Cardiac muscle cell (in vitro differentiated cells and primary cell): ENCODE results near the gene RAB10. TPM values are rescaled to one million over a fixed set of nuclear protein-coding genes. Genes with fewer than 3 reads are reported as not detected.

Experiments
- DNase-seq, 2 donors: peaks; one replicate each; pipeline versions ENCODE4 v3.0.0 to v3.0.0-alpha.2; 2010 to 2017; ENCODE audit warnings: low read depth in 1 of 2, low spot score in 1 of 2
- H3K27ac ChIP-seq: fragments of 200-600 bp; sonication (generic); 2 replicates; pipeline ENCODE4 v1.5.1; 2016
- H3K27me3 ChIP-seq: fragments of 200-600 bp; sonication (generic); 2 replicates; pipeline ENCODE4 v1.6.0; 2016; ENCODE audit warnings: control low read depth
- H3K36me3 ChIP-seq: fragments of 200-600 bp; sonication (generic); 2 replicates; pipeline ENCODE4 v1.5.1; 2016; ENCODE audit warnings: control low read depth
- H3K4me1 ChIP-seq: fragments of 200-600 bp; sonication (generic); 2 replicates; pipeline ENCODE4 v1.8.1; 2017; ENCODE audit warnings: low read depth, mild to moderate bottlenecking, mixed run types
- H3K4me3 ChIP-seq: fragments of 200-600 bp; sonication (generic); 2 replicates; pipeline ENCODE4 v1.5.1; 2016; ENCODE audit warnings: mild to moderate bottlenecking
- H3K9me3 ChIP-seq: fragments of 200-600 bp; sonication (generic); 2 replicates; pipeline ENCODE4 v1.5.1; 2017; ENCODE audit warnings: low read depth, mild to moderate bottlenecking, control low read depth
- CTCF ChIP-seq: IDR thresholded peaks from 2 replicates; pipeline ENCODE4 v1.5.1; 2012; ENCODE audit warnings: low read depth, mild to moderate bottlenecking, low read length
- polyA plus RNA-seq: library from polyadenylated mRNA; unstranded; fragments of >200 nt; fragmentation: Nextera tagmentation; extraction: Ambion mirVana; gene quantifications from 2 replicates; pipeline ENCODE4 v1.2.1, GENCODE V29; 2016
- total RNA-seq: library from RNA; depleted of rRNA; stranded (reverse); fragments of >200 nt; gene quantifications from 2 replicates; pipeline ENCODE4 v1.2.3, GENCODE V29; 2016

RAB10 gene
- total and polyA plus RNA-seq, 2 experiments from 2014 or later, result 75.9 to 145 TPM

GRCh38 chr2:26185954-26186770 is 152.3 kb downstream of the RAB10 start:
- Histone ChIP-seq H3K4me1 (no peaks in the 10 kb centered on the region), H3K9me3 (no peaks in the 10 kb centered on the region), H3K36me3 (no peaks in the 10 kb centered on the region), H3K4me3 (no peak overlapping the region), H3K27me3 (peaks cover 30% of the 10 kb centered on the region), H3K27ac (no peak overlapping the region)
- DNase-seq, result no peak
- no peak for TF ChIP-seq CTCF

Other genes with a start within 250 kb of the RAB10 start
- 14.7 and 16.6 TPM in 2 replicates for gene ASXL2, start 155.6 kb upstream of the RAB10 start, total RNA-seq
- gene ASXL2, start 155.6 kb upstream of the RAB10 start, polyA plus RNA-seq, result 5.3 and 5.5 TPM in 2 replicates
- 5.6 and 6.3 TPM in 2 replicates for gene KIF3C, start 51.6 kb upstream of the RAB10 start, total RNA-seq
- gene KIF3C, start 51.6 kb upstream of the RAB10 start, polyA plus RNA-seq, result 4.3 and 5.4 TPM in 2 replicates
- 1.2 and 1.6 TPM in 2 replicates for gene GAREM2, start 139.0 kb downstream of the RAB10 start, total RNA-seq
- gene GAREM2, start 139.0 kb downstream of the RAB10 start, polyA plus RNA-seq, result 0.84 and 2.8 TPM in 2 replicates
- gene HADHA, start 210.5 kb downstream of the RAB10 start, total RNA-seq, result 149 and 154 TPM in 2 replicates
- gene HADHA, start 210.5 kb downstream of the RAB10 start, polyA plus RNA-seq, result 197 and 223 TPM in 2 replicates
- gene HADHB, start 210.9 kb downstream of the RAB10 start, total RNA-seq, result 108 and 118 TPM in 2 replicates
- gene HADHB, start 210.9 kb downstream of the RAB10 start, polyA plus RNA-seq, result 189 and 229 TPM in 2 replicates